Psoas muscle (tissue), 8 donors: ENCODE measurements around the gene GIGYF2. TPM values are rescaled to one million over a fixed set of nuclear protein-coding genes. Genes with fewer than 3 reads are reported as not detected.

Source experiments
- ATAC-seq, 4 donors: fragments of 200-7000 bp; cut with Tn5 transposase; one replicate each; pipeline ENCODE4 v1.9.1; 2020; ENCODE audit warnings: moderate library complexity in 3 of 4, mild to moderate bottlenecking in 2 of 4
- DNase-seq, 2 donors: peaks; one replicate each; pipeline ENCODE4 v3.0.0-alpha.2; 2020
- H3K27ac ChIP-seq: fragments of 200-600 bp; one replicate; pipeline ENCODE4 v1.8.0; 2022
- H3K27me3 ChIP-seq, 3 donors: fragments of 200-600 bp in 1 of 3; one replicate each; pipeline versions ENCODE4 v1.6.1 to v1.8.0; 2013 to 2022; ENCODE audit warnings: low read length in 2 of 3, mild to moderate bottlenecking in 2 of 3, moderate library complexity in 1 of 3; ENCODE audit not compliant: insufficient read depth in 3 of 3
- H3K36me3 ChIP-seq, 2 donors: fragments of 200-600 bp in 1 of 2; one replicate each; pipeline versions ENCODE4 v1.6.1 to v1.8.0; 2013 to 2022; ENCODE audit warnings: low read depth in 1 of 2, mild to moderate bottlenecking in 1 of 2, moderate library complexity in 1 of 2; ENCODE audit not compliant: insufficient read depth in 1 of 2
- H3K4me1 ChIP-seq: fragments of 200-600 bp; one replicate; pipeline ENCODE4 v1.8.0; 2022
- H3K4me3 ChIP-seq: fragments of 200-600 bp; one replicate; pipeline ENCODE4 v1.8.0; 2022; ENCODE audit warnings: mild to moderate bottlenecking
- H3K9me3 ChIP-seq: fragments of 200-600 bp; one replicate; pipeline ENCODE4 v1.8.0; 2022
- WGBS, 3 donors: extraction: QIAGEN DNeasy Blood & Tissue Kit; methylation state at CpG; one replicate each; pipeline versions ENCODE4 v1.1.6 to v1.1.7; 2013; 5-methylcytosine and 5-hydroxymethylcytosine counted together
- intact Hi-C, 2 donors: fragments of 100-400 bp; cut with DNase I; formaldehyde crosslinking; loops; one replicate each; pipeline versions ENCODE4 v1.11.0 to v1.14.2; 2022
- polyA plus RNA-seq, 3 donors: library from polyadenylated mRNA; stranded (reverse); fragments of 200-250 nt; gene quantifications; one replicate each; pipeline ENCODE4 v1.2.3, GENCODE V29; 2013
- total RNA-seq, 4 donors: library from RNA; stranded (reverse); fragmentation: NEBNext Ultra II Directional in 2 of 4; extraction: Animal tissue kit (Norgen Biotek cat#: 25700) in 2 of 4; gene quantifications; one replicate each; pipeline versions ENCODE4 v1.2.1 to v1.2.4, GENCODE V29; 2021 to 2023
- TF ChIP-seq, protein P1 (sequence below): fragments of 200-600 bp; IDR thresholded peaks from one replicate; pipeline ENCODE4 v1.8.0; 2022; ENCODE audit warnings: antibody characterized with exemption
- donor health status: healthy with polysubstance abuse.
- donor health status: DM: no; HTN: no; CAD: no; lungs with moderate emphysema.
- donor health status: Bipolar disorder and iron deficiency.
- donor health status: healthy.
- donor health status: DM: yes; HTN: yes; CAD: no.
- donor health status: DM: no; HTN: no; CAD: no.
- donor health status: DM: no; HTN: no; CAD: no.
- donor health status: DM: yes; HTN: yes; CAD: no.

Gene GIGYF2
- total and polyA plus RNA-seq, 7 donors = 13.8 to 72.6 (median 64.3) TPM

GRCh38 chr2:232836934-232837333 lies 139.8 kb downstream of the GIGYF2 start:
- H3K4me3 ChIP-seq = no peak overlapping the region
- intact Hi-C loops = no loop called here
- ATAC-seq = no peak
- H3K27me3 ChIP-seq = no peaks in the 10 kb centered on the region
- H3K9me3 ChIP-seq = no peaks in the 10 kb centered on the region
- peaks cover 18 to 96% of the 10 kb centered on the region in 2 donors for H3K36me3 ChIP-seq
- H3K4me1 ChIP-seq = peaks cover 23% of the 10 kb centered on the region
- DNase-seq = no peak
- TF ChIP-seq, protein P1, sequence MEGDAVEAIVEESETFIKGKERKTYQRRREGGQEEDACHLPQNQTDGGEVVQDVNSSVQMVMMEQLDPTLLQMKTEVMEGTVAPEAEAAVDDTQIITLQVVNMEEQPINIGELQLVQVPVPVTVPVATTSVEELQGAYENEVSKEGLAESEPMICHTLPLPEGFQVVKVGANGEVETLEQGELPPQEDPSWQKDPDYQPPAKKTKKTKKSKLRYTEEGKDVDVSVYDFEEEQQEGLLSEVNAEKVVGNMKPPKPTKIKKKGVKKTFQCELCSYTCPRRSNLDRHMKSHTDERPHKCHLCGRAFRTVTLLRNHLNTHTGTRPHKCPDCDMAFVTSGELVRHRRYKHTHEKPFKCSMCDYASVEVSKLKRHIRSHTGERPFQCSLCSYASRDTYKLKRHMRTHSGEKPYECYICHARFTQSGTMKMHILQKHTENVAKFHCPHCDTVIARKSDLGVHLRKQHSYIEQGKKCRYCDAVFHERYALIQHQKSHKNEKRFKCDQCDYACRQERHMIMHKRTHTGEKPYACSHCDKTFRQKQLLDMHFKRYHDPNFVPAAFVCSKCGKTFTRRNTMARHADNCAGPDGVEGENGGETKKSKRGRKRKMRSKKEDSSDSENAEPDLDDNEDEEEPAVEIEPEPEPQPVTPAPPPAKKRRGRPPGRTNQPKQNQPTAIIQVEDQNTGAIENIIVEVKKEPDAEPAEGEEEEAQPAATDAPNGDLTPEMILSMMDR = no peak
- WGBS, 3 donors = 73 to 88% (median 78%) methylated on average over 4 of the region's 4 CpGs
- no peak overlapping the region for H3K27ac ChIP-seq

- Histone ChIP-seq H3K4me3 (no peak overlapping the region), H3K36me3 (peaks cover 17 to 90% of the 10 kb centered on the region in 2 donors), H3K27me3 (no peaks in the 10 kb centered on the region), H3K27ac (no peak overlapping the region), H3K9me3 (no peaks in the 10 kb centered on the region), H3K4me1 (peaks cover 23% of the 10 kb centered on the region)
- ATAC-seq = peak in 1 of 4 donors; percentile 22
- DNase-seq = no peak
- intact Hi-C loops = no loop called here
- TF ChIP-seq, protein P1 = no peak
- 47 to 53% (median 51%) methylated on average over 2 of the region's 2 CpGs for WGBS, 3 donors
Observed at GRCh38 chr2:232838406-232838874, 141.3 kb downstream of the GIGYF2 start.

GRCh38 chr2:232839411-232840079 lies 142.4 kb downstream of the GIGYF2 start:
- Histone ChIP-seq H3K36me3 (peaks cover 18 to 88% of the 10 kb centered on the region in 2 donors), H3K4me3 (no peak overlapping the region), H3K27me3 (no peaks in the 10 kb centered on the region), H3K27ac (no peak overlapping the region), H3K9me3 (no peaks in the 10 kb centered on the region), H3K4me1 (peaks cover 23% of the 10 kb centered on the region)
- 44 to 49% (median 49%) methylated on average over 9 of the region's 9 CpGs for WGBS, 3 donors
- TF ChIP-seq, protein P1 = no peak
- intact Hi-C loops = loop anchor here in 1 of 2 donors (10.0 kb wide), 1 partner anchor 415 kb away; the partner anchor contains the start of gene ATG16L1
- DNase-seq = peak in 1 of 2 donors; percentile 64
- ATAC-seq = peak in 1 of 4 donors; percentile 46

DNA sequence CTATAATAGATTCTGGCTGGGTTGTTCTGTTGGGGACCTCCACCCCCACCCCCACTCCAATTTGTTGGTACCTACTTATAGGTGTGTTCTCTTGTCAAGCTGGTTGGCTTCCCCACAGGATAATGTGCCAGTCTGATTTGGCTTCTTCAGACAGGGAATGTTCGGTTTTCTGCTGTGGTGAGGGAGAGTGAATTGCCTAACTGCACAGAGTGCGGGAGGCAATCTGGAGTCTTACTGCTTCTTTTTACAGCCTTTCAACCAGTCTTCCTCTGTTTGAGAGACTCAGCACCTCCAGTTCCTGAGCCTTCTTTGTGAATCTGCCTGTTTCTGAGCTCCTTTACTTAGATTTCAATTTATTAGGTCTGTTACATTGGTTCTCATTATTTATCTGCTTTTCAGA lies 145.6 kb downstream of the GIGYF2 start:
- Histone ChIP-seq H3K9me3 (no peaks in the 10 kb centered on the region), H3K4me3 (no peak overlapping the region), H3K4me1 (peaks cover 24% of the 10 kb centered on the region), H3K27me3 (no peaks in the 10 kb centered on the region), H3K27ac (no peak overlapping the region), H3K36me3 (peaks cover 18 to 91% of the 10 kb centered on the region in 2 donors)
- peak in 1 of 4 donors; percentile 26 for ATAC-seq
- TF ChIP-seq, protein P1 = no peak
- no peak for DNase-seq
- intact Hi-C loops = loop anchor here in 1 of 2 donors (10.0 kb wide), 1 partner anchor 412 kb away; the partner anchor contains the start of gene ATG16L1
- 43 to 75% (median 71%) methylated on average over 2 of the region's 2 CpGs for WGBS, 3 donors
